ENCODE measurements around the gene TTC28. TPM values are rescaled to one million over a fixed set of nuclear protein-coding genes. Genes with fewer than 3 reads are reported as not detected.

Gene TTC28
- total RNA-seq, 1 donor from 2014 or later = 1.3 TPM

- H3K27me3 Mint-ChIP-seq = no peaks in the 10 kb centered on the region
- H3K9me3 Mint-ChIP-seq = no peaks in the 10 kb centered on the region
- H3K4me1 Mint-ChIP-seq = no peaks in the 10 kb centered on the region
- intact Hi-C loops (cut with micrococcal nuclease) = no loop called here
- H3K4me3 Mint-ChIP-seq = no peak overlapping the region
- no peak for DNase-seq
- no peak overlapping the region for H3K27ac Mint-ChIP-seq
- H3K36me3 Mint-ChIP-seq (ENCODE audit: low read depth) = no peaks in the 10 kb centered on the region
Measured at GRCh38 chr22:27996981-27997380, 682.7 kb downstream of the TTC28 start.

- no peak overlapping the region for H3K27ac Mint-ChIP-seq
- no peak for DNase-seq
- intact Hi-C loops (cut with micrococcal nuclease) = no loop called here
- H3K4me1 Mint-ChIP-seq = no peaks in the 10 kb centered on the region
- H3K27me3 Mint-ChIP-seq = no peaks in the 10 kb centered on the region
- H3K36me3 Mint-ChIP-seq (ENCODE audit: low read depth) = no peaks in the 10 kb centered on the region
- H3K9me3 Mint-ChIP-seq = no peaks in the 10 kb centered on the region
- no peak overlapping the region for H3K4me3 Mint-ChIP-seq
Measured at GRCh38 chr22:27996529-27996925, 683.1 kb downstream of the TTC28 start.

DNA sequence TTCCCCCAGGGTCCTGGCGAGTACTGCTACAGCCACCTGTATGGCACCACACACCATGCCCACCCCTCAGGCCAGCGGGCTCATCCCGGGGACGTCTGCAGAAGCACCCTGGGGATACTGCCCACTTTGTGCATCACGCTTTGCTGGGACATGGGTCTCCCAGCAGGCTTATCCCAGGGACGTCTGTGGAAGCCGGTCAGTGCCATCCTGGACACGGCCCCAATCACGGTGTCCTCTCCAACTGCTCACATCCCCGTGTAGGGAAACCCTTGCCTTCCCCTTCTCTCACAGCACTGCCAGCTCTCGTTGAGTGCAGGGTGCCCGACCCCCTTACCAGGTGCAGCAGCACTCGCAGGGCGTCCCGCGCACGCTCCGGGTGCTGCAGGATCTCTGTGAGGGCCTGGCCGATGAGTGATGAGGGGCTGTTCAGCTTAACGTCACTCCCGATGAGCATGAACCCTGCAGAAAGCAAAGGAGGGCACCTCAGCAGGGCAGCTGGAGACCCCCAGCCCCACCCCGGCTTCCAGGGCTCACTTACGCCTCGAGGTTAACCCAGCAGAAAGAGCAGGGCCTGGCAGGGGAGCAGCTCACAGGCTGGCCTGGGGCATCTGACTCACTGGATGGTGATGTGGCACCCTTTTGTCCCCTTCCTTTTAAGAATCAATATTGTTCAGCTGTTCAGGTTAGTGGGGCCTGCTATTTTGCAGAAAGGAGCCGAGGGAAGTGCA, 683.7 kb downstream of the TTC28 start:
- Mint-ChIP-seq H3K4me1 (no peaks in the 10 kb centered on the region), H3K36me3 (ENCODE audit: low read depth) (no peaks in the 10 kb centered on the region), H3K9me3 (no peaks in the 10 kb centered on the region), H3K27ac (no peak overlapping the region), H3K27me3 (no peaks in the 10 kb centered on the region), H3K4me3 (no peak overlapping the region)
- intact Hi-C loops (cut with micrococcal nuclease) = no loop called here
- DNase-seq = no peak

DNA sequence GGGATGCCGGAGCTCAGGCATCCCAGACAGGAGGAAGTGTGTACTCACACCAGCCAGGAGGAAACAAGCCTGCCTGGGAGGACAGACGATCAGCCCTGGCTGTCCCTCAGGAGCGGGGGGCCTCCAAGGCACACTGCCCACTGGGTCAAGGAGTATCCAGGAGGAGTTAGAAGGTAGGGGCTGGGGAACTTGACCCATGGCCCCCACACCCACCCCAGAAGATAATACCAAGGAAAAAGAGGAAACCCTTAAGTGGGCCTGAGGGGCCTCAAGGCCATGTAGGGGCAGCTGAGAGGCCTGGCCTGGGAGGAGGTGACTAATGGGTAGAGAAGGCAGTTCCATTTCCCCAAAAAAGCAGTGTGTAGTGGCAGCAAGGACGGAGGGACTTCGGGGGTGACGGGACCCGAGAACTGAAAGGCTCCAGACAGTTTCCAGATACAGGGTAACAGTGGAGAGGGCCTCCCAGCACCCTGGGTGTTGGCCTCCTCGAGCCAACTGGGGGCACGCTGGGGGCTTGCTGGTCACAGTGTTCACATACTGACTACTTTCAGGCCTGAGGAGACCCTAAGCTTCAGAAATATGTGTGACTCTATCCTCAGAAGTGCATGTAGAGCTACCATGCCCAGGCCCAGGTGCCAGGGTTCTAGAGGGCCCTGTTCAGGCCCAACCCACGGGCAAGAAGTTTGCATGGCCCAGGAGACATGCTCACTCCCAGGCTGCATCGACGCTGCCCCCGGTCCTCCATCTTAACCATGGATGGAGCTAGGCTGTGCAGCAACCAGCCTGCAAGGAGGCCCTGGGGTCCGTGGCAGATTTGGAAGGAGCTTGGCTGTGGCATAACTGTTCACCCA, 684.9 kb downstream of the TTC28 start:
- Mint-ChIP-seq H3K27me3 (no peaks in the 10 kb centered on the region), H3K27ac (no peak overlapping the region), H3K36me3 (ENCODE audit: low read depth) (no peaks in the 10 kb centered on the region), H3K4me1 (no peaks in the 10 kb centered on the region), H3K4me3 (no peak overlapping the region), H3K9me3 (no peaks in the 10 kb centered on the region)
- intact Hi-C loops (cut with micrococcal nuclease) = no loop called here
- no peak for DNase-seq

DNA sequence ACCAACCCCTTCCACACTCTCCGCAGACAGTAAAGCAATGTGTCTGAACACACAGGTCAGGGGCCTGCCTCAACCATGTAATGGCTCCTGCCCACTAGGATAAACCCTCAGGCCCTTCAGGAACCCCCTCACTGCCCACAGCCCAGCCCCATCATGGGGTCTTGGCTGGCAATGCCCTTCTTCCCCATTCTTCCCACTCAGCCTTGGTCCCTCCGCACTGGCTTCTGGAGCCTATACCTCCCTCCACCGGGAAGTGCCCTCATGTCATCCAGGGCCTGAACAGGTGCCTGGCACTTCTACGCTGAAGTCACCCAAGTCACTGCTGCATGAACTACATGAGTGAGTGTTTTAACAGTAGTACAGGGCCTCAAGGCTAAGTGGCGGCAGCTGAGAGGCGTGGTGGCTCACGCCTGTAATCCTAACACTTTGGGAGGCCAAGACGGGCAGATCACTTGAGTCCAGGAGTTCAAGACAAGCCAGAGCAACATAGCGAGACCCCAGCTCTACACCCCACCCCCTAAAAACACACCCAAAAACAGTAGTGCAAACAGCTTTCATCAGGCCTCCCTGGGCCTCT, 685.8 kb downstream of the TTC28 start:
- H3K27ac Mint-ChIP-seq = no peak overlapping the region
- H3K27me3 Mint-ChIP-seq = no peaks in the 10 kb centered on the region
- intact Hi-C loops (cut with micrococcal nuclease) = no loop called here
- no peak overlapping the region for H3K4me3 Mint-ChIP-seq
- no peaks in the 10 kb centered on the region for H3K9me3 Mint-ChIP-seq
- no peaks in the 10 kb centered on the region for H3K4me1 Mint-ChIP-seq
- DNase-seq = no peak
- H3K36me3 Mint-ChIP-seq (ENCODE audit: low read depth) = no peaks in the 10 kb centered on the region

- Mint-ChIP-seq H3K4me1 (no peaks in the 10 kb centered on the region), H3K27me3 (no peaks in the 10 kb centered on the region), H3K27ac (no peak overlapping the region), H3K36me3 (ENCODE audit: low read depth) (no peaks in the 10 kb centered on the region), H3K9me3 (no peaks in the 10 kb centered on the region), H3K4me3 (no peak overlapping the region)
- DNase-seq = no peak
- intact Hi-C loops (cut with micrococcal nuclease) = no loop called here
Measured at GRCh38 chr22:27993201-27993635, 686.4 kb downstream of the TTC28 start.

DNA sequence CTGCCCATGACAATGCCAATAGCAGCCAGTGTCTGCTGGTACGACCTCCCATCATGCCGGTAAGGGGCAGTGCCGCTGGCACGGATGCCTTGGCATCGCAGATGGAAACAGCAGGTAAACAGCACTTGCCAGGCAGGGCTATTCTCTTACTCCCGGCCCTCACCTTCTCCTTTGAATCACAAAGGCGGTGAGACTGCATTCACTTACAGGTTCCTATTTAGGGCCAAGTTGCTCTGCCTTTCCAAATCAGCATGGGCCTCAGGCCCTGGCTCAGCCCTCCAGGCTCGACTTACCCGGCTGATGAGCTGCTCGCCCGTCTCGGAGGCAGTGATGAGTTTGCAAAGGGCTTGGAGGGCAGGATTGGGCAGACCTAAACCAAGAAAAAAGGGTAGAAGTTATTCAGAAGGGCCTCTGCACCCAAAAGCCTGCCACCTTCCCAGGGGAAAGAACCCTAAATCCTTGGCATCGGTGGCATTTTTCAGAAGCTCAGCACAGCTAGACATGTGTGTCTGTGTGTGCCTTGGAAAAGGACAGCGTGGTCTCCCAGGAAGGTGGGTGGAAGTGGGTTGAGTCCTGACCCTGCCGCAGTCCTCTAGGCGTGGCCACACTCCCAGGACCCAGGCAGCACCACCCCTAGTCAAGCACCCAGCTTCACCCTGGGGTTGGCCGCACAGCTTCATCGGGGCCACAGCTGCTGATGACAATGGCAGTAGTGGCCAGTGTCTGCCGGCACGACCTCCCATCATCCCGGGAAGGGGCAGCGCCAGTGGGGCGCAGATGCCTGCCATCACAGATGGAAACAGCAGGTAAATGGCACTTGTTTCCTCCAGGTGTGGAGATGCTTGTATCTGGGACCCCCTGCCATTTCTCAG, 687.1 kb downstream of the TTC28 start:
- Mint-ChIP-seq H3K4me3 (no peak overlapping the region), H3K27ac (no peak overlapping the region), H3K36me3 (ENCODE audit: low read depth) (no peaks in the 10 kb centered on the region), H3K9me3 (no peaks in the 10 kb centered on the region), H3K4me1 (peaks cover 1% of the 10 kb centered on the region), H3K27me3 (no peaks in the 10 kb centered on the region)
- DNase-seq = no peak
- intact Hi-C loops (cut with micrococcal nuclease) = no loop called here

GRCh38 chr22:27991586-27992293, 687.9 kb downstream of the TTC28 start:
- H3K9me3 Mint-ChIP-seq = no peaks in the 10 kb centered on the region
- no peaks in the 10 kb centered on the region for H3K36me3 Mint-ChIP-seq (ENCODE audit: low read depth)
- intact Hi-C loops (cut with micrococcal nuclease) = no loop called here
- no peak for DNase-seq
- peaks cover 2% of the 10 kb centered on the region for H3K4me1 Mint-ChIP-seq
- no peak overlapping the region for H3K4me3 Mint-ChIP-seq
- no peak overlapping the region for H3K27ac Mint-ChIP-seq
- no peaks in the 10 kb centered on the region for H3K27me3 Mint-ChIP-seq

DNA sequence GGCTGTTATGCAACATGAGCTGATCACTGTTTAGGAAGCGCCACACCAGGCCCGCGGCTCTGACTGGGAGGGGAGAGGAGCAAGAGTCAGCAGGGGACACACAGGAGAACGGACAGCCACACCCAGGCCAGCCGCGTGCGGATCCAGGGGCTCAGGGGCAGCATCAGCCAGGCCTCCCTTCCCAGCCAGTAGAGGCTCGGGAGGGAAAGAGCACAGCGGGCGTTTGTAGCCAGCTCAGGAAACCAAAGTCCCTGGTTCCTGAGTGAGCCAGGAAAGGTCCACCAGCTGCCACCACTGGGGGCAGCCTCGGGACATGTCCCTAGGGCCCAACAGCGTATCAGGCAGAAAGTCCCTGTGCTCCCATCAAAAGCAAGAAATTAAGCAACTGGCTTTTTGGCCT, 688.8 kb downstream of the TTC28 start:
- H3K9me3 Mint-ChIP-seq = no peaks in the 10 kb centered on the region
- DNase-seq = no peak
- no peaks in the 10 kb centered on the region for H3K27me3 Mint-ChIP-seq
- peaks cover 2% of the 10 kb centered on the region for H3K4me1 Mint-ChIP-seq
- no peak overlapping the region for H3K4me3 Mint-ChIP-seq
- H3K36me3 Mint-ChIP-seq (ENCODE audit: low read depth) = no peaks in the 10 kb centered on the region
- intact Hi-C loops (cut with micrococcal nuclease) = no loop called here
- H3K27ac Mint-ChIP-seq = no peak overlapping the region

GRCh38 chr22:27990451-27990840, 689.2 kb downstream of the TTC28 start:
- DNase-seq = no peak
- peaks cover 2% of the 10 kb centered on the region for H3K4me1 Mint-ChIP-seq
- no peak overlapping the region for H3K27ac Mint-ChIP-seq
- H3K36me3 Mint-ChIP-seq (ENCODE audit: low read depth) = no peaks in the 10 kb centered on the region
- no peaks in the 10 kb centered on the region for H3K27me3 Mint-ChIP-seq
- no peak overlapping the region for H3K4me3 Mint-ChIP-seq
- H3K9me3 Mint-ChIP-seq = no peaks in the 10 kb centered on the region
- intact Hi-C loops (cut with micrococcal nuclease) = no loop called here

DNA sequence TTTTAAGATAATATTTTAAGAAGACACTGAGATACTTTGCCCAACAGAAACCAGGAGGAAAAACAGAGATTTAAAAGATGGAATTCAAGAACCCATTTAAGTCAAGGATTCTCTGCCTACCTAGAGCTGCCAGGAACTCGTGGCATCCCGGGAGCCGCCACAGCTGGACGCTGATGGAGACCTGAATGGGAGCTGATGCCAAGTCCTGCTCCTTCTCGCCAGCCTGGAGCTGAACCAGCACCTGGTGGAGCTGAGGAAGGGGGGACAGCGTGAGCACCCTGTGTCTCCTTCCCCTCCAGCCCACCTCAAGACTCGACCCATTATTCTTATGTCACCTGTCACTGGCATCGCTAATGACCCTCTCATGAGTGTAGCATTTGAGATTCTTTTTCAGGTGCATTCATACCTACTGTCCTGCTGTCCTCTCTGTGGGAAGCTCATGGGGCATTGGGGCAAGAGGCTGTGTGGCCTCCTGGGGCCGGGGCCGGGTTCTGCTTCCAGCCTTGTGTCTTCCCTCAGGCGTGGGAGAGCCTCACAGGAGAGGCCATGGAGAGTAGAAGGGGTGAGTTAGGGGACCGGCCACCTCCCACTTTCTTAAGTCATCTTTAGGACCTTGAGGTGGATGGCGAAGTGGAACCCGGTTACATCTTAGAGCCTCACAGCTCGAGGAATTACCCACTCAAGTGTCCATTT, 689.7 kb downstream of the TTC28 start:
- Mint-ChIP-seq H3K4me3 (no peak overlapping the region), H3K27ac (no peak overlapping the region), H3K36me3 (ENCODE audit: low read depth) (no peaks in the 10 kb centered on the region), H3K9me3 (no peaks in the 10 kb centered on the region), H3K27me3 (no peaks in the 10 kb centered on the region), H3K4me1 (peaks cover 2% of the 10 kb centered on the region)
- DNase-seq = no peak
- intact Hi-C loops (cut with micrococcal nuclease) = no loop called here

GRCh38 chr22:27988704-27989103, 690.9 kb downstream of the TTC28 start:
- Mint-ChIP-seq H3K27me3 (no peaks in the 10 kb centered on the region), H3K9me3 (no peaks in the 10 kb centered on the region), H3K36me3 (ENCODE audit: low read depth) (no peaks in the 10 kb centered on the region), H3K4me1 (peaks cover 2% of the 10 kb centered on the region), H3K4me3 (no peak overlapping the region), H3K27ac (no peak overlapping the region)
- intact Hi-C loops (cut with micrococcal nuclease) = no loop called here
- no peak for DNase-seq

DNA sequence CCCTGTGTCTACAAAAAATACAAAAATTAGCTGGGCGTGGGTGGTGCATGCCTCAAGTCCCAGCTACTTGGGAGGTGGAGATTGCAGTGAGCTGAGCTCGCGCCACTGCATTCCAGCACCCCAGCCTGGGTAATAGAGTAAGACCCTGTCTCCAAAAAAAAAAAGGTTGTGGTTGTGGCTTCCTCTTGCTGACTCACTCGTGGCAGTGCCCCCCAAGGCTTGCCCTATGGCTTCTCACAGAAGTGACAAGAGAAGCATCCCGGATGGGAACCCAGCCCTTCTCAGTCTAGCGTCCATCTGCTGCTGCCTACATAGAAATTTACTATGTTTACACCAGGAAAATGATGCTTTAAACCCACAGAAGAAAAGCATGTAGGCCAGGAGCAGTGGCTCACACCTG, 692.1 kb downstream of the TTC28 start:
- H3K9me3 Mint-ChIP-seq = no peaks in the 10 kb centered on the region
- H3K4me3 Mint-ChIP-seq = no peak overlapping the region
- no peak overlapping the region for H3K27ac Mint-ChIP-seq
- intact Hi-C loops (cut with micrococcal nuclease) = no loop called here
- no peak for DNase-seq
- no peaks in the 10 kb centered on the region for H3K36me3 Mint-ChIP-seq (ENCODE audit: low read depth)
- peaks cover 2% of the 10 kb centered on the region for H3K4me1 Mint-ChIP-seq
- no peaks in the 10 kb centered on the region for H3K27me3 Mint-ChIP-seq
